Measurements from ENCODE around the gene GUCA2B. TPM values are rescaled to one million over a fixed set of nuclear protein-coding genes. Genes with fewer than 3 reads are reported as not detected.

The GUCA2B gene
- total RNA-seq, 1 experiment from 2014 or later, result not detected

- H4K20me1 ChIP-seq (ENCODE audit: insufficient read depth, low read depth, low read length), result no peaks in the 10 kb centered on the region
- H3K27me3 ChIP-seq (ENCODE audit: low read length), result no peaks in the 10 kb centered on the region
- H3K36me3 ChIP-seq (ENCODE audit: insufficient read depth, low read length), result peaks cover 26% of the 10 kb centered on the region; the same call in 1 of the 2 replicates
- H3K4me3 ChIP-seq (ENCODE audit: low read length), result no peak overlapping the region
- H2AFZ ChIP-seq (ENCODE audit: low read length), result no peak overlapping the region
- DNase-seq, result no peak
- H3K9ac ChIP-seq (ENCODE audit: low read length), result no peak overlapping the region
- no peaks in the 10 kb centered on the region for H3K9me3 ChIP-seq (ENCODE audit: low read length)
- H3K4me2 ChIP-seq (ENCODE audit: low read depth, low read length, poor library complexity, severe bottlenecking), result no peak overlapping the region
- no peak overlapping the region for H3K27ac ChIP-seq (ENCODE audit: low read length)
- peaks cover 28% of the 10 kb centered on the region for H3K79me2 ChIP-seq (ENCODE audit: low read length)
- H3K9me2 ChIP-seq (replicated peaks; ENCODE audit: insufficient read depth, low read length), result no peaks in the 10 kb centered on the region
- no peaks in the 10 kb centered on the region for H3K4me1 ChIP-seq (ENCODE audit: low read length)
Measured at GRCh38 chr1:42192106-42192505, 38.9 kb downstream of the GUCA2B start.

GRCh38 chr1:42195841-42196240 lies 42.6 kb downstream of the GUCA2B start:
- Histone ChIP-seq H3K79me2 (ENCODE audit: low read length) (peaks cover 29% of the 10 kb centered on the region), H3K9me2 (replicated peaks; ENCODE audit: insufficient read depth, low read length) (no peaks in the 10 kb centered on the region), H4K20me1 (ENCODE audit: insufficient read depth, low read depth, low read length) (no peaks in the 10 kb centered on the region), H3K36me3 (ENCODE audit: insufficient read depth, low read length) (peaks cover 23% of the 10 kb centered on the region; the same call in 1 of the 2 replicates), H3K27me3 (ENCODE audit: low read length) (no peaks in the 10 kb centered on the region), H3K9ac (ENCODE audit: low read length) (no peak overlapping the region), H3K4me3 (ENCODE audit: low read length) (no peak overlapping the region), H3K27ac (ENCODE audit: low read length) (no peak overlapping the region), H3K9me3 (ENCODE audit: low read length) (no peaks in the 10 kb centered on the region), H3K4me1 (ENCODE audit: low read length) (no peaks in the 10 kb centered on the region), H2AFZ (ENCODE audit: low read length) (no peak overlapping the region), H3K4me2 (ENCODE audit: low read depth, low read length, poor library complexity, severe bottlenecking) (no peak overlapping the region)
- no peak for DNase-seq

GRCh38 chr1:42198251-42198650 lies 45.0 kb downstream of the GUCA2B start:
- H3K9ac ChIP-seq (ENCODE audit: low read length), result no peak overlapping the region
- no peak for DNase-seq
- no peak overlapping the region for H3K27ac ChIP-seq (ENCODE audit: low read length)
- no peak overlapping the region for H2AFZ ChIP-seq (ENCODE audit: low read length)
- H3K4me2 ChIP-seq (ENCODE audit: low read depth, low read length, poor library complexity, severe bottlenecking), result no peak overlapping the region
- H3K4me3 ChIP-seq (ENCODE audit: low read length), result no peak overlapping the region
- H3K36me3 ChIP-seq (ENCODE audit: insufficient read depth, low read length), result peaks cover 38% of the 10 kb centered on the region
- H3K79me2 ChIP-seq (ENCODE audit: low read length), result peaks cover 34% of the 10 kb centered on the region
- H3K27me3 ChIP-seq (ENCODE audit: low read length), result no peaks in the 10 kb centered on the region
- H3K4me1 ChIP-seq (ENCODE audit: low read length), result no peaks in the 10 kb centered on the region
- no peaks in the 10 kb centered on the region for H4K20me1 ChIP-seq (ENCODE audit: insufficient read depth, low read depth, low read length)
- peaks cover 13% of the 10 kb centered on the region for H3K9me3 ChIP-seq (ENCODE audit: low read length)
- no peaks in the 10 kb centered on the region for H3K9me2 ChIP-seq (replicated peaks; ENCODE audit: insufficient read depth, low read length)

GRCh38 chr1:42201986-42202385 lies 48.8 kb downstream of the GUCA2B start:
- Histone ChIP-seq H3K4me3 (ENCODE audit: low read length) (no peak overlapping the region), H3K36me3 (ENCODE audit: insufficient read depth, low read length) (peaks cover 57% of the 10 kb centered on the region), H3K9me2 (replicated peaks; ENCODE audit: insufficient read depth, low read length) (no peaks in the 10 kb centered on the region), H3K9me3 (ENCODE audit: low read length) (peaks cover 22% of the 10 kb centered on the region), H3K4me2 (ENCODE audit: low read depth, low read length, poor library complexity, severe bottlenecking) (no peak overlapping the region), H3K27ac (ENCODE audit: low read length) (no peak overlapping the region), H3K27me3 (ENCODE audit: low read length) (no peaks in the 10 kb centered on the region), H3K9ac (ENCODE audit: low read length) (no peak overlapping the region), H4K20me1 (ENCODE audit: insufficient read depth, low read depth, low read length) (no peaks in the 10 kb centered on the region), H3K79me2 (ENCODE audit: low read length) (peaks cover 48% of the 10 kb centered on the region), H3K4me1 (ENCODE audit: low read length) (no peaks in the 10 kb centered on the region), H2AFZ (ENCODE audit: low read length) (no peak overlapping the region)
- no peak for DNase-seq

Other genes starting within 250 kb of the GUCA2B start
- 0.87 and 1.3 TPM in 2 replicates for gene HIVEP3, start 234.5 kb upstream of the GUCA2B start, total RNA-seq (2014; rRNA removed; shearing (Covaris generic); ENCODE audit: low replicate concordance)
- gene GUCA2A, start 11.3 kb downstream of the GUCA2B start, total RNA-seq (2014; rRNA removed; shearing (Covaris generic); ENCODE audit: low replicate concordance), result not detected in 2 replicates
- 36.8 and 55.5 TPM in 2 replicates for gene FOXJ3, start 181.8 kb downstream of the GUCA2B start, total RNA-seq (2014; rRNA removed; shearing (Covaris generic); ENCODE audit: low replicate concordance)
- gene RIMKLA, start 227.4 kb downstream of the GUCA2B start, total RNA-seq (2014; rRNA removed; shearing (Covaris generic); ENCODE audit: low replicate concordance), result 1.1 and 2.1 TPM in 2 replicates

All from Karpas-422 (cell line).